Stimulated activated naive CD4-positive, alpha-beta T cell treated with Interleukin-2 at 50 U/mL for 16 hours (primary cell): ENCODE data around the gene PIAS1.
"Not testable (repeated sequence)": the region's sequence is repeated elsewhere in the genome, so short reads cannot be mapped to it uniquely, and the experiment has no call there.

Experiments
- DNase-seq: peaks from one replicate; lab custom pipeline; 2025; lab: John Stamatoyannopoulos, UW

PIAS1 gene

GRCh38 chr15:68203486-68203885 lies 149.4 kb downstream of the PIAS1 start:
- DNase-seq, result no peak

DNA sequence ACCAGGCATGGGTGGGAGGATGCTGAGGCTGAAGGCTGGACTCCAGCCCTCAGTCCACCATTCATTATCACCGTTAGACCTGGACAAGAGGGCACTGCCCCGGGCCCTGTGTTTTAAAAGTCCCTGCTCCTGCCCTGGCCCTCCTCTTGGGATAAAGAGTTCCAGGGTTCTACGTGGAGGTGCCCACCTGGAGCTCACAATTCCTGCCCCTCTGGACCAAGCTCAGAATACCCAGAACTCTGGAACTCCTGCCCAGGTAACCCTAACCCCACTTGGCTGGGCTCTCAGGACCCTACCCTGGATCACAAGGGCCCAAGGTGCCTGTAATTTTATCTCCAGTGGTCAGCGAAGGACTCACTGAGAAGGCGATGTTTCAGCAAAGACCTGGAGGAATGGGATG lies 149.8 kb downstream of the PIAS1 start:
- DNase-seq, result no peak

DNA sequence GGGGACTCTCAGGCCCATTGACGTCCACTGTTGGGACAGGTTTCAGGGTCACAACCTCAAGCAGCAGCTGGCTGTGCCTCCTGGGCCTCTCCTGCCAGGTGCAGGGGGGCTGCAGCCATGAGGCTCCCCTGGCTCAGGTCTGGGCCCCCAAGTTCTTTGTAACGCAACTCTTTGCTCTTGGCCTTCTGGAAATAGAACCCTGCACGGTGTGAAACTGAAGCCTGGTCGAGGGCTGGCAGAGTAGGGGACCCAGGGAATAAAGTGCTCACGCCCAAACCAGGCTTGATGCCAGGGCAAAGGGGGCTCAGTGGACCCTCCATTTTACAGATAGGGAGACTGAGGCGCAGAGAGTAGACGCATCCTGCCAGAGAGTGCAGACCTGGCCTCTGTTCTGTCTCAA lies 150.2 kb downstream of the PIAS1 start:
- no peak for DNase-seq

GRCh38 chr15:68204776-68205557 lies 150.9 kb downstream of the PIAS1 start, which contains the start of gene CALML4:
CALML4 (minus strand) TSS chr15:68205332; CDS start chr15:68205247, 85 bp downstream.
- DNase-seq, result no peak

GRCh38 chr15:68205558-68205944 lies 151.4 kb downstream of the PIAS1 start:
- no peak for DNase-seq

- no peak for DNase-seq
Measured at GRCh38 chr15:68205954-68206539, 151.9 kb downstream of the PIAS1 start.

DNA sequence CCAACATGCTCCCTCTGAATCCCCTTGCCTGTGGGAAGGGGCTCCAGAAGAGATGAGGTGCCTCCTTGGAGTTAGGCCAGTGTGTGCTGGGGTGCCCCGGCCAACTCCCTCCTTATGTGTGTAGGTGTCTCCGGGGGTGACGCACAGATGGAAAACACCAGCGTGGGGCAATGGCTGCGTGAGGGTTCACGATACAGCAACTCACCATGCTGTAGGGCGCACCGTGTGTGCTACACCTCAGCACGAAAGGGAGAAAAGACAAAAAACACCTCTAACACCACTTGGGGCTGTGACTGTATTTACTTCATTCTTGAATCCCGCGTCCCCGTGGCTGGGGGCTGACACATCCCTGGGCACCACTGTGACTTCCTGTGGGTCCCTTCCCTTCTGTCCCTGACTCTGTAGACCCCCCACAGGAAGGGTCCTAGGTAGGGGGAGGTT lies 152.6 kb downstream of the PIAS1 start:
- no peak for DNase-seq

DNA sequence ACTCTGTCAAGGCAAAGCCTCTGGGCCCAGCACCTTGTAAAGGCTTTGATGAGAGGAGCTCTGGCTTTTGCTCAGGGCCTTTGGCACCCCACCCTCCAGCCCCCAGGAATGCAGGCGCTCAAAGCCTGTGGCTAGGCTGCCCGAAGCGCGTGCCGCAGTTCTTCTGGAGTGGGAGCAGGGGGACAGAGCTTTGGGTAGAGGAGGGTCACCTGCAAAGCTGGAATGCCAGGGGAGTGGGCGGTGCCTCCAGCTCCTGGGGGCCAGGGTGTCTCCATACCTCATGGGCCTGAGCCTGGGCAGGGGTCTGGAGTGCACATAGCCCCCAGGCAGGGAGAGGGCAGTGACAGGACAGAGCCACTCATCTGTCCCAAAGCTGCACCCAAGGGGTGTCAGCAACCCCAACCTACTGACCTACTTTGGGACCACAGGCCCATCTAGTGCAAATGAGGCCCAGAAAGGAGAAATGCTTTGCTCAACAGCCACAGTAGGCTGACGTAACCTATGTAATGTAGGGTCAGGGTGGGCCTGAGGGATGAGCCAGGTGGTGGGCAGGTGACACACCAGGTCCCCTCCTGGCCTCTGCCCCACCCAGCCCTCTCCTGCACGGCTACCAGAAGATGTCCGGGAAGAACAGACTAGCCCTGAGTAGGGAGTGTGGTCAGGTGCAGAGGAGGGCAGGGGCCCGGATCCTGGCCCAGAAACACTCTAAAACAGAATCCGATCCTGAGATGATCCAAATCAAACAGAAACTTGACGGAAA lies 153.2 kb downstream of the PIAS1 start:
- DNase-seq, result no peak

DNA sequence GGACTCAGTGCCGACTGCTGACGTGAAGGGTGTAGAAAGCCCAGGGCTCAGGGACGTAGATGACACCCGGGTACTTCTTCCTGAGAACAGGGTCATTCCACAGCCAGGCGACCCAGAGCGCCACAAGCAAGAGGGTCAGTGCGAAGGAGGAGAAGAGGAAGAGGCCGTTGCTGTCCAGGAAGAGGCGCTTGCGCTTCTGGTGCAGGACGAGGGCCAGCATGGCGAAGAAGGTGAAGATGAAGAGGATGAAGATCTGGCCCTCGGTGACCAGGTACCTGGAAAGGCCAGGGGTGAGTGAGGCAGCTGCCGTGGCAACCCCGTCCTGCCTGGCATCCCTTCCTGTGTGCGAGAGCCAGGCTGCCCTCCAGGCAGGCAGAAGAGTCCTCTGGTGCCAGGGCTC lies 154.0 kb downstream of the PIAS1 start:
- no peak for DNase-seq

GRCh38 chr15:68208636-68209240 lies 154.6 kb downstream of the PIAS1 start:
- DNase-seq, result no peak

GRCh38 chr15:68209272-68209671 lies 155.2 kb downstream of the PIAS1 start:
- DNase-seq, result no peak

GRCh38 chr15:68209735-68210408 lies 155.8 kb downstream of the PIAS1 start:
- peak; percentile 16 for DNase-seq

- no peak for DNase-seq
Measured at GRCh38 chr15:68210409-68210756, 156.3 kb downstream of the PIAS1 start.

DNA sequence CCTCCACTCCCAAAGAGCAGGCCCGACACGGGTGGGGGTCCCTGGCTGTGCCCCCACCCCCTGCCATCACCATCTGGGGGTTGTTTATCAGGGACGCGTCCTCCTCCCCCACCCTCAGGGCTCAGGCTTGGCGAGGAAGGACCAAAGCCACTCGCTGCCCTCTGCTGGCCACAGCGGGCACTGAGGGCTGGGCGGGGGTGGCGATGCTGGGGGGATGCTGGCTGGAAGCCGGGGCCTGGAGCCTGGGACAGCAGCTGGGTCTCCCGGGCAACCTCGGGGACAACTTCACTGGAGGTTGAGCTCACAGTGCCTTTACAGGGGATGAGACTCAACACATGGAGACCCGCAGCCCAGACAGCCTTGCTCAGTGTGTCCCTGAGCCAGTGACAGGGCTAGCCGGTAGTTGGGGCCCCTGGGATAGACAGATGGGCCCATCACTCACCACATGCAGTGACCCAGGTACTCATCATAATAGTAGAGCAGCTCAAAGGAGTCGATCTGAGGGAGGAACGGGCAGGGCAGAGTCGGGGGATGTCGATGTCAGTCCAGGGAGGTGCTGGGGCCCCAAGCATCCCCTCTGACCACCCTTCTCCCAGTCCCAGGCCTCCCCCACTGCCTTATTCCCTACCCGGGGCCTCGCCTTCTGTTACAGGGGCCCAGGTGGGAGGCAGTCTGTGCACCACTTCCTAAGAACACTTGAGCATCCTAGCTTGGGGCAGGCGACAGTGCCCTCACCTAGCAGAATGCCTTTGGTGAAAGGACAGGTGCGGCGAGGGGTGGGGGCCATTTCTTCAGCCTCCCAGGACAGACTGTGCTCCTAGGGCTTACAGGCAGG lies 156.9 kb downstream of the PIAS1 start:
- DNase-seq, result peak; percentile 37

- DNase-seq, result no peak
Measured at GRCh38 chr15:68211656-68212320, 157.7 kb downstream of the PIAS1 start.

- not testable (repeated sequence) for DNase-seq
Measured at GRCh38 chr15:68213491-68213845, 159.4 kb downstream of the PIAS1 start.

DNA sequence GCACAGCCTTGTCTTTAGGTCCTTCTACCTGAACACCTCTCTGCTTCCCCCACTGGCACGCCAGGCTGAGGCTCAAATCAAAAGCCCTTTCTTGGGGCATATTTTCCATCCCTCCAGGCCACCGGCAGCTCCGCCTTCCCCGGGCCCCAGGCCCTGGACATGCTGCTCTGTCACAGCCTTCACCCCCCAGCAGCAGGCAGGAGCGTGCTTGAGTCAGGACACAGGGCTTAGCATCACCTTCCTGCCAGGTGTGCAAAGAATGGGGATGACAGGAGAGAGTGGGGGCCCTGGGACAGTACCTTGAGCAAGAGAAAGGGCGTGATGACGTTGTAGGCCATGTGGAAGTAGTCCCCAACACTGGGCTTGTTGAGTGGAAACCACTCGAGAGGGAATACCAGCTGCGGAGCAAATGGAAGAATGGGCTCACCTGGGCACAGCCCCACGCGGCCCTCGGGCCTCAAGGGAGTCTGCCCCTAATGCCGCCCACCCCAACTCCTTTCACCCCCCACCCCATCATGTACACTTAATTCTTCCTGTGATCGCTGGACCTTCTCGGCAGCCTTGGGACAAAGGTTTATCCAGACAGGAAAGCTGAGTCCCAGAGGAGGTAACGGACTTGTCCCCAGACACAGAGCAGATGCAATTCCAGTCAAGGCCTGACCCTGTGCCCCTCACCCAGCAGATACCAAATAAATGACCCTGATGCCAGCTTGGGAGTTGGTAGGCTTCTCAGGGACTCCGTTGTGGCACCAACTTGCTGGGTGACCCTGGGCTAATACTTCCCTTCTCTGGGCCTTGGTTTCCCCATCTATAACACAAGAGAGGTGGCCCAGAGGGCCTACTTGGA lies 160.1 kb downstream of the PIAS1 start:
- DNase-seq, result no peak

GRCh38 chr15:68214838-68215254 lies 160.7 kb downstream of the PIAS1 start:
- no peak for DNase-seq

DNA sequence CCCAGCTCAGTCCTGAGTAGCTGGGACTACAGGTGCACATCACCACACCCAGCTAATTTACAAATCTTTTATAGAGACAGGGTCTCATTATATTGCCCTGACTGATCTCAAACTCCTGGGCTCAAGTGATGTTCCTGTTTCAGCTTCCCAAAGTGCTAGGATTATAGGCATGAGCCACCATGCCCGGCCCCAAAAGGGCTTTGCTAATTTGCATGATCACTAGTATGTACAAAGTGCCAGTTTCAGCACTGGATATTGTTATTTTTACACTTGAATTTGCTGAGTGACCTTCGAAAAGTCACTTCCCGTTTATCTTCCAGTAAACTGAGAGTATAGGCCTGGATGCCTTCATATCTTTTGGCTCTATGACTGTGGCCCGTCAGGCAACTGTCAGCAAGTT lies 163.2 kb downstream of the PIAS1 start:
- DNase-seq, result no peak

GRCh38 chr15:68218331-68218730 lies 164.2 kb downstream of the PIAS1 start:
- no peak for DNase-seq
